H9 (cell line): ENCODE results near the gene GABBR2. TPM values are rescaled to one million over a fixed set of nuclear protein-coding genes. Genes with fewer than 3 reads are reported as not detected.

ENCODE experiments used
- DNase-seq: peaks from one replicate; pipeline ENCODE4 v3.0.0-alpha.2; 2017
- H2AFZ ChIP-seq: one replicate; pipeline ENCODE4 v1.6.1; 2013; ENCODE audit warnings: mild to moderate bottlenecking, low read length, control low read depth, moderate library complexity
- H2AK5ac ChIP-seq: 2 replicates; pipeline ENCODE4 v1.6.1; 2013; ENCODE audit warnings: low read length, control low read depth, mixed read lengths; ENCODE audit not compliant: insufficient read length
- H2BK120ac ChIP-seq: one replicate; pipeline ENCODE4 v1.6.1; 2013; ENCODE audit warnings: low read depth, mild to moderate bottlenecking, low read length, control low read depth, inconsistent platforms; ENCODE audit not compliant: poor library complexity, severe bottlenecking
- H2BK12ac ChIP-seq: 2 replicates; pipeline ENCODE4 v1.6.1; 2013; ENCODE audit warnings: low read length, control low read depth, mixed read lengths, low read depth; ENCODE audit not compliant: insufficient read length
- H2BK15ac ChIP-seq: 2 replicates; pipeline ENCODE4 v1.6.1; 2013; ENCODE audit warnings: low read depth, low read length, control low read depth
- H2BK20ac ChIP-seq: one replicate; pipeline ENCODE4 v1.6.1; 2013; ENCODE audit warnings: low read depth, mild to moderate bottlenecking, low read length, control low read depth, inconsistent platforms; ENCODE audit not compliant: poor library complexity, severe bottlenecking
- H2BK5ac ChIP-seq: 2 replicates; pipeline ENCODE4 v1.6.1; 2013; ENCODE audit warnings: low read length, control low read depth, mixed read lengths; ENCODE audit not compliant: insufficient read length
- H3K14ac ChIP-seq: 2 replicates; pipeline ENCODE4 v1.6.1; 2013; ENCODE audit warnings: low read length, control low read depth; ENCODE audit not compliant: insufficient read depth
- H3K18ac ChIP-seq: 2 replicates; pipeline ENCODE4 v1.6.1; 2013; ENCODE audit warnings: low read depth, mild to moderate bottlenecking, mixed read lengths, low read length, control low read depth; ENCODE audit not compliant: insufficient read length
- H3K23ac ChIP-seq: 2 replicates; pipeline ENCODE4 v1.6.1; 2013; ENCODE audit warnings: low read length, control low read depth, mixed read lengths, low read depth; ENCODE audit not compliant: insufficient read length
- H3K23me2 ChIP-seq: 2 replicates; pipeline ENCODE4 v1.6.1; 2013; ENCODE audit warnings: low read depth, mild to moderate bottlenecking, mixed read lengths, low read length, control low read depth; ENCODE audit not compliant: insufficient read length, poor library complexity, severe bottlenecking
- H3K27ac ChIP-seq: 2 replicates; pipeline ENCODE4 v1.5.1; 2013; ENCODE audit warnings: low read length, control low read depth, mixed read lengths, low read depth; ENCODE audit not compliant: insufficient read length
- H3K27me3 ChIP-seq: 2 replicates; pipeline ENCODE4 v1.6.1; 2013; ENCODE audit warnings: low read length, control low read depth, inconsistent platforms; ENCODE audit not compliant: insufficient read depth
- H3K4ac ChIP-seq: 2 replicates; pipeline ENCODE4 v1.6.1; 2013; ENCODE audit warnings: low read depth, mild to moderate bottlenecking, control low read depth, inconsistent platforms, low read length, moderate library complexity
- H3K4me1 ChIP-seq: 2 replicates; pipeline ENCODE4 v1.6.1; 2013; ENCODE audit warnings: low read length, control low read depth, inconsistent platforms; ENCODE audit not compliant: insufficient read depth
- H3K4me2 ChIP-seq: 2 replicates; pipeline ENCODE4 v1.6.1; 2013; ENCODE audit warnings: low read length, control low read depth, mixed read lengths; ENCODE audit not compliant: insufficient read length, insufficient read depth
- H3K56ac ChIP-seq: 2 replicates; pipeline ENCODE4 v1.6.1; 2013; ENCODE audit warnings: low read depth, mild to moderate bottlenecking, mixed read lengths, low read length, control low read depth; ENCODE audit not compliant: insufficient read length
- H3K79me1 ChIP-seq: 2 replicates; pipeline ENCODE4 v1.6.1; 2013; ENCODE audit warnings: low read depth, mild to moderate bottlenecking, moderate library complexity, low read length, control low read depth, inconsistent platforms; ENCODE audit not compliant: insufficient read depth, poor library complexity, severe bottlenecking
- H3K79me2 ChIP-seq: 2 replicates; pipeline ENCODE4 v1.6.1; 2013; ENCODE audit warnings: low read length, control low read depth, inconsistent platforms; ENCODE audit not compliant: insufficient read depth
- H3K9ac ChIP-seq: 2 replicates; pipeline ENCODE4 v1.6.1; 2013; ENCODE audit warnings: low read length, control low read depth, mixed read lengths; ENCODE audit not compliant: insufficient read length; ENCODE audit errors: extremely low read depth
- H3K9me3 ChIP-seq: one replicate; pipeline ENCODE4 v1.6.1; 2013; ENCODE audit warnings: low read depth, low read length, inconsistent platforms; ENCODE audit not compliant: control insufficient read depth
- H3T11ph ChIP-seq: one replicate; pipeline ENCODE4 v1.6.1; 2013; ENCODE audit warnings: mild to moderate bottlenecking, low read length, control low read depth, inconsistent platforms
- H4K20me1 ChIP-seq: one replicate; pipeline ENCODE4 v1.6.1; 2013; ENCODE audit not compliant: control insufficient read depth, insufficient read length, insufficient read depth
- H4K5ac ChIP-seq: 2 replicates; pipeline ENCODE4 v1.6.1; 2013; ENCODE audit warnings: low read depth, mild to moderate bottlenecking, mixed read lengths, low read length, control low read depth; ENCODE audit not compliant: insufficient read length
- H4K8ac ChIP-seq: replicated peaks from 2 replicates; pipeline ENCODE4 v1.6.1; 2013; ENCODE audit warnings: low read length, control low read depth, mixed read lengths, low read depth; ENCODE audit not compliant: insufficient read length
- H4K91ac ChIP-seq: 2 replicates; pipeline ENCODE4 v1.6.1; 2013; ENCODE audit warnings: low read depth, mild to moderate bottlenecking, moderate library complexity, mixed read lengths, low read length, control low read depth; ENCODE audit not compliant: insufficient read length
- H3K27ac Mint-ChIP-seq, 3 experiments: 2 replicates in 2 of 3; 3 replicates in 1 of 3; pipeline ENCODE4 v1.8.0; 2020 to 2021; ENCODE audit warnings: mixed read lengths in 3 of 3, mild to moderate bottlenecking in 1 of 3, moderate library complexity in 1 of 3
- H3K27me3 Mint-ChIP-seq: 2 replicates; pipeline ENCODE4 v1.8.0; 2021; ENCODE audit warnings: low read depth, mild to moderate bottlenecking, moderate library complexity, mixed read lengths
- H3K36me3 Mint-ChIP-seq, 3 experiments: 2 replicates in 2 of 3; 3 replicates in 1 of 3; pipeline ENCODE4 v1.8.0; 2020 to 2021; ENCODE audit warnings: low read depth in 3 of 3, mixed read lengths in 3 of 3; ENCODE audit not compliant: insufficient read depth in 1 of 3
- H3K4me1 Mint-ChIP-seq, 2 experiments: 2 replicates each; pipeline ENCODE4 v1.8.0; 2020; ENCODE audit warnings: mixed read lengths in 2 of 2
- H3K4me3 Mint-ChIP-seq, 2 experiments: 2 replicates in 1 of 2; 3 replicates in 1 of 2; pipeline ENCODE4 v1.8.0; 2020 to 2021; ENCODE audit warnings: mild to moderate bottlenecking in 2 of 2, mixed read lengths in 2 of 2, moderate library complexity in 1 of 2
- H3K9me3 Mint-ChIP-seq, 2 experiments: 2 replicates in 1 of 2; 3 replicates in 1 of 2; pipeline ENCODE4 v1.8.0; 2020; ENCODE audit warnings: mild to moderate bottlenecking in 2 of 2, mixed read lengths in 2 of 2, moderate library complexity in 1 of 2
- WGBS: extraction: QIAGEN DNeasy Blood & Tissue Kit; methylation state at CpG from one replicate; pipeline ENCODE4 v1.1.7; 2013; ENCODE audit warnings: missing lambda C conversion rate, low lambda C conversion rate, mixed read lengths; ENCODE audit not compliant: insufficient read length; ENCODE audit errors: extremely low coverage; 5-methylcytosine and 5-hydroxymethylcytosine counted together
- total RNA-seq: library from RNA; stranded (reverse); gene quantifications from 2 replicates; pipeline ENCODE4 v1.2.1, GENCODE V29; 2021
- TF ChIP-seq, protein P1 (sequence below): fragments of 200-600 bp; sonication (generic); conservative IDR thresholded peaks from 3 replicates; pipeline ENCODE4 v1.8.0; 2021; ENCODE audit warnings: antibody characterized with exemption, mild to moderate bottlenecking

Gene GABBR2
- total RNA-seq, 1 experiment from 2014 or later = 0.66 TPM

DNA sequence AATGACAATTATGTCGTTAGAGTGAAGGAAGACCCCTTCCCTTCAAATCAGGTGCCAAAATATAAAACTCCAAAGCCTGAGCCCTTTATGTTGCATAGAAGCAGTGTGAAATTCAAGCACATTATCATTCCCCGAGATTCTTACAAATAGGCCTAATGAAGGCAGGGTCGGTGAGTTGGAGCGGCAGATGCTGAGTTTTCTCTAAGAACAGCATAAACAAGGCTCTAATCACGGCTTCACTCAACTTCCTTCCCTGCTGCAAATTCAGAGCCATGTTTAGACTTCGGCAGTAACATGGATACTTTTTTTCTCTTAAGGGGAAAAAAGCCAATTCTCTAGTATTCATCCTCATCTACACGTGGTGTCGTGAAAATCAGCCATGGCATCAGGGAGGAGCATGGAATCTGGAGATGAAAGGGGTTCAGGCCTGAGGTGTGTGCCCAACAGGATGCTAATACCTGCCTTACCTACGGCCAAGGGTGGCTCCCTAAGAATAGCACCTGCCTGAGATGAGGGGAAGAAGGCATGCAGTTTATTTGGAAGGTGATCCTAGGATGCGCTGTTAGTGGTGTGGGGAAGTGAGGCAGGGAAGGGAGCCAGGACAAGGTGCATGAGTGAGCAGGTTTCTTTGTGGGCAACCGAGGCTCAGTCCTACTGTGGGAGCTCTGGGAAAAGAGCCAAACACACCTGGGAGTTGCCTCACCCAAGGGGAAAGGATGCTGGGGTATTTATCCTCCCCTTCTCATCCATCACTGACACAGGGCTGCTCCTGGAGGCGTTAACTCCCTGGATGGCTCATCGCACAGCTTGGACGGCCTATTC, 306.5 kb downstream of the GABBR2 start:
- no CpG with 5 or more reads among the region's 14 CpGs for WGBS
- no peak overlapping the region for H3K4me2 ChIP-seq
- TF ChIP-seq, protein P1, sequence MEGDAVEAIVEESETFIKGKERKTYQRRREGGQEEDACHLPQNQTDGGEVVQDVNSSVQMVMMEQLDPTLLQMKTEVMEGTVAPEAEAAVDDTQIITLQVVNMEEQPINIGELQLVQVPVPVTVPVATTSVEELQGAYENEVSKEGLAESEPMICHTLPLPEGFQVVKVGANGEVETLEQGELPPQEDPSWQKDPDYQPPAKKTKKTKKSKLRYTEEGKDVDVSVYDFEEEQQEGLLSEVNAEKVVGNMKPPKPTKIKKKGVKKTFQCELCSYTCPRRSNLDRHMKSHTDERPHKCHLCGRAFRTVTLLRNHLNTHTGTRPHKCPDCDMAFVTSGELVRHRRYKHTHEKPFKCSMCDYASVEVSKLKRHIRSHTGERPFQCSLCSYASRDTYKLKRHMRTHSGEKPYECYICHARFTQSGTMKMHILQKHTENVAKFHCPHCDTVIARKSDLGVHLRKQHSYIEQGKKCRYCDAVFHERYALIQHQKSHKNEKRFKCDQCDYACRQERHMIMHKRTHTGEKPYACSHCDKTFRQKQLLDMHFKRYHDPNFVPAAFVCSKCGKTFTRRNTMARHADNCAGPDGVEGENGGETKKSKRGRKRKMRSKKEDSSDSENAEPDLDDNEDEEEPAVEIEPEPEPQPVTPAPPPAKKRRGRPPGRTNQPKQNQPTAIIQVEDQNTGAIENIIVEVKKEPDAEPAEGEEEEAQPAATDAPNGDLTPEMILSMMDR = no peak

More for the DNA sequence above, 306.5 kb downstream of the GABBR2 start:
- Histone ChIP-seq H2BK20ac (no peak overlapping the region), H2BK120ac (no peak overlapping the region), H3K23ac (no peak overlapping the region), H3K14ac (no peak overlapping the region; the same call in 1 of the 2 replicates), H3K23me2 (no peaks in the 10 kb centered on the region), H2BK15ac (no peak overlapping the region), H4K20me1 (no peaks in the 10 kb centered on the region), H3K9me3 (no peaks in the 10 kb centered on the region), H3K79me2 (no peaks in the 10 kb centered on the region), H2AFZ (no peak overlapping the region), H3K79me1 (no peaks in the 10 kb centered on the region), H2AK5ac (no peak overlapping the region), H4K5ac (no peak overlapping the region), H2BK5ac (no peak overlapping the region), H2BK12ac (no peak overlapping the region), H3K4ac (no peak overlapping the region), H4K8ac (no peak overlapping the region), H3K27ac (no peak overlapping the region), H3T11ph (no peak overlapping the region), H4K91ac (no peak overlapping the region), H3K27me3 (no peaks in the 10 kb centered on the region), H3K56ac (no peak overlapping the region), H3K4me1 (peaks cover 1% of the 10 kb centered on the region; the same call in 1 of the 2 replicates), H3K18ac (no peak overlapping the region), H3K9ac (no peak overlapping the region)
- H3K27ac Mint-ChIP-seq = no peak overlapping the region
- H3K9me3 Mint-ChIP-seq = no peaks in the 10 kb centered on the region
- no peak for DNase-seq
- no peaks in the 10 kb centered on the region for H3K27me3 Mint-ChIP-seq
- no peaks in the 10 kb centered on the region for H3K36me3 Mint-ChIP-seq
- H3K4me1 Mint-ChIP-seq = peaks cover 15 to 17% of the 10 kb centered on the region in 2 experiments
- no peak overlapping the region for H3K4me3 Mint-ChIP-seq
